K562 (cell line): Measurements from ENCODE around the gene SOX2. TPM values are rescaled to one million over a fixed set of nuclear protein-coding genes. Genes with fewer than 3 reads are reported as not detected.

Experiments
- ATAC-seq: fragments of 200-7000 bp; cut with Tn5 transposase; 3 replicates; pipeline ENCODE4 v1.9.1; 2020; ENCODE audit warnings: moderate library complexity
- BruUV-seq: library from RNA; stranded (reverse); fragments of 400-500 nt; replicated peaks from 2 replicates; lab custom pipeline; 2021; lab: Mats Ljungman, UMichigan
- CTCF ChIA-PET: fragments of 300-600 bp; formaldehyde crosslinking; extraction: SDS; loops from one replicate; lab custom pipeline; 2021; ENCODE audit warnings: low intra/inter-chr PET ratio; lab: Yijun Ruan, JAX
- POLR2A ChIA-PET: fragments of 300-600, 350-650 bp; sonication (Branson Sonifier 250); formaldehyde crosslinking; extraction: SDS; loops from one replicate; lab custom pipeline; 2021; ENCODE audit warnings: antibody characterized with exemption, inconsistent platforms; lab: Yijun Ruan, JAX
- DNase-seq, 4 experiments: peaks; one replicate each; pipeline versions ENCODE4 v3.0.0 to v3.0.0-alpha.2; 2011 to 2018; ENCODE audit warnings: low spot score in 3 of 4, mixed read lengths in 3 of 4; ENCODE audit errors: extremely low read depth in 1 of 4
- FAIRE-seq: peaks from 2 replicates; lab custom pipeline; 2011; peaks lifted over from hg19 to GRCh38; lab: Jason Lieb, UNC
- H2AFZ ChIP-seq: 2 replicates; pipeline ENCODE4 v1.6.0; 2011; ENCODE audit warnings: low read depth, low read length, control low read depth, inconsistent platforms
- H3K27ac ChIP-seq: fragments of 200-600 bp; 3 replicates; pipeline ENCODE4 v1.8.0; 2011; ENCODE audit warnings: low read depth, mild to moderate bottlenecking, control low read depth, inconsistent platforms, low read length, moderate library complexity, mixed read lengths; ENCODE audit errors: extremely low read depth
- H3K27me3 ChIP-seq, 2 experiments: fragments of 300-600 bp in 1 of 2; 2 replicates in 1 of 2; 3 replicates in 1 of 2; pipeline versions ENCODE4 v1.6.0 to v1.8.0; 2011; ENCODE audit warnings: inconsistent platforms in 2 of 2, low read length in 2 of 2, mild to moderate bottlenecking in 1 of 2, mixed read lengths in 1 of 2, moderate library complexity in 1 of 2; ENCODE audit not compliant: control insufficient read depth in 2 of 2, insufficient read depth in 2 of 2
- H3K36me3 ChIP-seq: fragments of 300-600 bp; 3 replicates; pipeline ENCODE4 v1.8.0; 2011; ENCODE audit warnings: mild to moderate bottlenecking, low read length, inconsistent platforms; ENCODE audit not compliant: control insufficient read depth, insufficient read depth
- H3K4me1 ChIP-seq, 2 experiments: fragments of 200-600 bp in 1 of 2; replicated peaks in 1 of 2; 2 replicates in 1 of 2; 3 replicates in 1 of 2; pipeline versions ENCODE4 v1.5.1 to v1.8.0; 2011; ENCODE audit warnings: inconsistent platforms in 2 of 2, low read length in 2 of 2, mild to moderate bottlenecking in 1 of 2, mixed read lengths in 1 of 2, moderate library complexity in 1 of 2; ENCODE audit not compliant: control insufficient read depth in 2 of 2, insufficient read depth in 2 of 2
- H3K4me2 ChIP-seq: 2 replicates; pipeline ENCODE4 v1.6.1; 2011; ENCODE audit warnings: low read length, control low read depth, inconsistent platforms, mixed read lengths; ENCODE audit not compliant: insufficient read depth
- H3K4me3 ChIP-seq: fragments of 200-600 bp; sonication (generic), shearing (Covaris generic); 2 replicates; pipeline ENCODE4 v1.5.1; 2016; ENCODE audit warnings: control low read depth, inconsistent platforms
- H3K79me2 ChIP-seq: fragments of 200-600 bp; 3 replicates; pipeline ENCODE4 v1.8.0; 2011; ENCODE audit warnings: low read length, inconsistent platforms; ENCODE audit not compliant: control insufficient read depth, insufficient read depth
- H3K9ac ChIP-seq, 2 experiments: 2 replicates each; pipeline versions ENCODE4 v1.6.0 to v1.6.1; 2011; ENCODE audit warnings: low read depth in 2 of 2, low read length in 2 of 2, control low read depth in 1 of 2, inconsistent platforms in 1 of 2, mild to moderate bottlenecking in 1 of 2, mixed read lengths in 1 of 2; ENCODE audit not compliant: insufficient read depth in 1 of 2
- H3K9me1 ChIP-seq: one replicate; pipeline ENCODE4 v1.6.0; 2011; ENCODE audit warnings: inconsistent platforms, mild to moderate bottlenecking, low read length, moderate library complexity; ENCODE audit not compliant: control insufficient read depth, insufficient read depth
- H3K9me3 ChIP-seq: replicated peaks from 2 replicates; pipeline ENCODE4 v1.5.1; 2011; ENCODE audit warnings: low read depth, low read length, inconsistent platforms; ENCODE audit not compliant: control insufficient read depth, insufficient read depth
- H4K20me1 ChIP-seq: replicated peaks from 2 replicates; pipeline ENCODE4 v1.6.1; 2011; ENCODE audit warnings: low read length, inconsistent platforms, mixed read lengths; ENCODE audit not compliant: control insufficient read depth, insufficient read depth
- AFF1 ChIP-seq, 2 experiments: fragments of 450-650 bp; IDR thresholded peaks; 2 replicates each; pipeline ENCODE4 v1.6.1; 2018; ENCODE audit warnings: mild to moderate bottlenecking in 2 of 2, low read depth in 1 of 2; ENCODE audit not compliant: partially characterized antibody in 2 of 2
- BRF2 ChIP-seq: IDR thresholded peaks from 3 replicates; pipeline ENCODE4 v1.6.1; 2011; ENCODE audit warnings: borderline replicate concordance, mild to moderate bottlenecking; ENCODE audit not compliant: insufficient read length, insufficient read depth
- CBX1 ChIP-seq: sonication (generic); IDR thresholded peaks from 2 replicates; pipeline ENCODE4 v1.6.1; 2016; ENCODE audit warnings: antibody characterized with exemption, low read depth, mild to moderate bottlenecking
- CEBPB ChIP-seq: fragments of 450-650 bp; IDR thresholded peaks from 2 replicates; pipeline ENCODE4 v1.6.1; 2016; ENCODE audit warnings: missing genetic modification characterization, missing compliant biosample characterization
- HINFP ChIP-seq: fragments of 450-650 bp; conservative IDR thresholded peaks from 2 replicates; pipeline ENCODE4 v1.6.1; 2016; ENCODE audit warnings: missing genetic modification characterization, low read depth, mild to moderate bottlenecking, control low read depth, missing compliant biosample characterization
- HOXB6 ChIP-seq: fragments of 250-450 bp; sonication (Bioruptor Pico); IDR thresholded peaks from 2 replicates; pipeline ENCODE4 v1.5.1; 2022; ENCODE audit warnings: mild to moderate bottlenecking, borderline replicate concordance
- NONO ChIP-seq, 2 experiments: fragments of 200-400 bp in 1 of 2; fragments of 450-650 bp in 1 of 2; formaldehyde crosslinking in 1 of 2; IDR thresholded peaks; 2 replicates each; pipeline ENCODE4 v1.6.1; 2017; ENCODE audit warnings: low read depth in 2 of 2, mild to moderate bottlenecking in 2 of 2, moderate library complexity in 2 of 2, low read length in 1 of 2
- PCBP1 ChIP-seq: fragments of 200-400 bp; formaldehyde crosslinking; IDR thresholded peaks from 2 replicates; pipeline ENCODE4 v1.6.1; 2018; ENCODE audit warnings: mild to moderate bottlenecking, low read depth, low read length; ENCODE audit not compliant: poor library complexity, severe bottlenecking
- THRB ChIP-seq: fragments of 450-650 bp; formaldehyde crosslinking; conservative IDR thresholded peaks from 2 replicates; pipeline ENCODE4 v1.4.0; 2022; ENCODE audit warnings: mild to moderate bottlenecking, missing genetic modification characterization
- ZNF282 ChIP-seq: sonication (generic); formaldehyde crosslinking; IDR thresholded peaks from 2 replicates; pipeline ENCODE4 v1.8.1; 2023; ENCODE audit warnings: missing genetic modification reagents
- ZNF644 ChIP-seq: fragments of 200-800 bp; sonication (Bioruptor generic); IDR thresholded peaks from 2 replicates; pipeline ENCODE4 v1.6.1; 2016; ENCODE audit warnings: low read depth, missing genetic modification characterization, missing compliant biosample characterization
- WGBS: fragments of 100-300 bp; shearing (Covaris generic); methylation state at CpG from one replicate; pipeline ENCODE4 v1.1.6; 2016; ENCODE audit warnings: low coverage, mixed read lengths; ENCODE audit not compliant: insufficient coverage; ENCODE audit errors: missing lambda C conversion rate; 5-methylcytosine and 5-hydroxymethylcytosine counted together
- in situ Hi-C: fragments of 300-500 bp; cut with MboI; formaldehyde crosslinking; loops from 4 replicates; pipeline ENCODE4 v1.15.0; 2018; ENCODE audit warnings: inconsistent platforms, mixed read lengths
- intact Hi-C: fragments of 100-400 bp; cut with micrococcal nuclease; formaldehyde crosslinking; loops from 2 replicates; pipeline ENCODE4 v1.14.2; 2022
- polyA plus RNA-seq, 8 experiments: library from polyadenylated mRNA; depleted of rRNA in 4 of 8; stranded (reverse) in 5 of 8; unstranded in 3 of 8; fragments of >200 nt; fragmentation: Nextera tagmentation in 2 of 8; fragmentation: Illumina TruSeq in 1 of 8; extraction: Ambion mirVana in 2 of 8; extraction: Trizol in 1 of 8; gene quantifications; 2 replicates each; pipeline versions ENCODE4 v1.2.1 to v1.2.3, GENCODE V29; 2011 to 2014; ENCODE audit warnings: inconsistent platforms in 1 of 8, missing spikeins in 1 of 8
- total RNA-seq, 7 experiments: library from RNA; depleted of rRNA in 6 of 7; stranded (reverse); fragments of >200 nt in 6 of 7; fragmentation: Illumina TruSeq in 2 of 7; extraction: Trizol in 2 of 7; gene quantifications; 2 replicates each; pipeline versions ENCODE4 v1.2.1 to v1.2.3, GENCODE V29; 2011 to 2021; ENCODE audit warnings: low replicate concordance in 1 of 7

SOX2 gene
- total and polyA plus RNA-seq, 9 of the 15 experiments (the other 6 are each of a cell fraction or from before 2014, with no cell fraction given) = 0.07 TPM; not detected in 8

- TF ChIP-seq BRF2 (no peak), ZNF644 (tag) (no peak)
These were observed 24.2 kb downstream of the SOX2 start (continued) for GRCh38 chr3:181735911-181736310.

- H3K4me3 ChIP-seq = no peak overlapping the region
- H3K9me3 ChIP-seq = no peaks in the 10 kb centered on the region
- BruUV-seq = no TSS peak
- DNase-seq (no peak), ATAC-seq (no peak), FAIRE-seq (no peak)
- ChIA-PET POLR2A (no interaction called here), CTCF (no interaction called here)
- in situ Hi-C loops = no loop called here
- TF ChIP-seq CBX1 = no peak
- TF ChIP-seq AFF1 (IDR thresholded peaks at IDR 0.05; ENCODE audit: low read depth in 1 of 2, partially characterized antibody in 2 of 2) = no peak
- TF ChIP-seq THRB (CRISPR knock-in tag) = no peak
- TF ChIP-seq NONO (IDR thresholded peaks at IDR 0.05; ENCODE audit: low read depth in 2 of 2, low read length in 1 of 2) = no peak
- TF ChIP-seq ZNF282 (CRISPR knock-in tag) = no peak
- TF ChIP-seq HOXB6 (CRISPR knock-in tag) = no peak
- TF ChIP-seq PCBP1 = no peak
- TF ChIP-seq HINFP = no peak
- no peak for TF ChIP-seq CEBPB (tag)
- WGBS = under 1% methylated on average over 5 of the region's 5 CpGs
- no peaks in the 10 kb centered on the region for H3K9me1 ChIP-seq
- H3K9ac ChIP-seq = no peak overlapping the region
- no peak overlapping the region for H2AFZ ChIP-seq
- intact Hi-C loops = no loop called here
- no peak overlapping the region for H3K27ac ChIP-seq
- no peaks in the 10 kb centered on the region for H3K4me1 ChIP-seq
- H4K20me1 ChIP-seq = no peaks in the 10 kb centered on the region; the same call in 1 of the 2 replicates
- no peak overlapping the region for H3K4me2 ChIP-seq
- no peaks in the 10 kb centered on the region for H3K36me3 ChIP-seq
- no peaks in the 10 kb centered on the region for H3K79me2 ChIP-seq
- H3K27me3 ChIP-seq = no peaks in the 10 kb centered on the region
These were observed 26.8 kb downstream of the SOX2 start for GRCh38 chr3:181738551-181738950.
